ELR (cell line): ENCODE data around the gene TCF4.
A peak's percentile ranks its signal among the peaks of the same experiment; 100 is the strongest.

Experiments used
- DNase-seq: peaks from one replicate; pipeline ENCODE4 v3.0.0-alpha.2; 2015; ENCODE audit warnings: low read depth

Gene TCF4

GRCh38 chr18:55261253-55261652, 326.7 kb downstream of the TCF4 start:
- no peak for DNase-seq

GRCh38 chr18:55258088-55258487, 329.9 kb downstream of the TCF4 start:
- DNase-seq, result no peak

GRCh38 chr18:55256929-55257289, 331.1 kb downstream of the TCF4 start:
- no peak for DNase-seq

- peak; percentile 14 for DNase-seq
These were observed 331.6 kb downstream of the TCF4 start for GRCh38 chr18:55256226-55256928.

- no peak for DNase-seq
These were observed 334.2 kb downstream of the TCF4 start for GRCh38 chr18:55253814-55254213.

- no peak for DNase-seq
These were observed 335.1 kb downstream of the TCF4 start for GRCh38 chr18:55252901-55253300.

- peak; percentile 28 for DNase-seq
These were observed 335.8 kb downstream of the TCF4 start for GRCh38 chr18:55252053-55252675.

- DNase-seq, result peak; percentile 71
These were observed 336.6 kb downstream of the TCF4 start for GRCh38 chr18:55251254-55251971.

GRCh38 chr18:55250768-55251173, 337.2 kb downstream of the TCF4 start:
- peak; percentile 93 for DNase-seq

- DNase-seq, result no peak
These were observed 338.4 kb downstream of the TCF4 start for GRCh38 chr18:55249550-55249949.

- no peak for DNase-seq
These were observed 339.5 kb downstream of the TCF4 start for GRCh38 chr18:55248495-55248894.

- DNase-seq, result peak; percentile 34
These were observed 341.0 kb downstream of the TCF4 start for GRCh38 chr18:55247032-55247431.

- DNase-seq, result no peak
These were observed 341.7 kb downstream of the TCF4 start for GRCh38 chr18:55246278-55246677.

- no peak for DNase-seq
These were observed 342.8 kb downstream of the TCF4 start for GRCh38 chr18:55245211-55245614.

- no peak for DNase-seq
These were observed 343.4 kb downstream of the TCF4 start for GRCh38 chr18:55244546-55244945.

GRCh38 chr18:55243857-55244256, 344.1 kb downstream of the TCF4 start:
- no peak for DNase-seq

GRCh38 chr18:55243255-55243654, 344.7 kb downstream of the TCF4 start:
- DNase-seq, result no peak

- no peak for DNase-seq
These were observed 347.0 kb downstream of the TCF4 start for GRCh38 chr18:55240978-55241377.

GRCh38 chr18:55239740-55240139, 348.3 kb downstream of the TCF4 start:
- no peak for DNase-seq

GRCh38 chr18:55237660-55238059, 350.3 kb downstream of the TCF4 start:
- no peak for DNase-seq

- no peak for DNase-seq
These were observed 351.7 kb downstream of the TCF4 start for GRCh38 chr18:55236150-55236931.

GRCh38 chr18:55235094-55235461, 352.9 kb downstream of the TCF4 start:
- no peak for DNase-seq
